BJ (cell line): ENCODE measurements around the gene RAET1E. TPM values are rescaled to one million over a fixed set of nuclear protein-coding genes. Genes with fewer than 3 reads are reported as not detected.

Source experiments
- CTCF ChIA-PET: fragments of 350-600 bp; formaldehyde crosslinking; extraction: SDS; loops from one replicate; lab custom pipeline; 2021; ENCODE audit warnings: antibody characterized with exemption, inconsistent platforms; lab: Yijun Ruan, JAX
- POLR2A ChIA-PET: fragments of 300-600 bp; sonication (Branson Sonifier 250); formaldehyde crosslinking; extraction: SDS; loops from one replicate; lab custom pipeline; 2021; ENCODE audit warnings: antibody characterized with exemption; lab: Charles Lee
- DNase-seq: peaks from one replicate; pipeline ENCODE4 v3.0.0-alpha.2; 2011; ENCODE audit warnings: low read depth
- H3K27me3 ChIP-seq: 2 replicates; pipeline ENCODE4 v1.6.0; 2011; ENCODE audit warnings: low read length; ENCODE audit not compliant: control insufficient read depth, insufficient read depth
- H3K36me3 ChIP-seq: 2 replicates; pipeline ENCODE4 v1.5.1; 2011; ENCODE audit warnings: low read length; ENCODE audit not compliant: control insufficient read depth, insufficient read depth
- H3K4me3 ChIP-seq: 2 replicates; pipeline ENCODE4 v1.5.1; 2011; ENCODE audit warnings: low read depth, mild to moderate bottlenecking, control low read depth, low read length
- CTCF ChIP-seq: IDR thresholded peaks from 2 replicates; pipeline ENCODE4 v1.5.1; 2011; ENCODE audit warnings: low read depth, mild to moderate bottlenecking, control low read depth, inconsistent platforms, low read length, moderate library complexity; ENCODE audit not compliant: insufficient read depth
- polyA plus RNA-seq: library from polyadenylated mRNA; depleted of rRNA; stranded (reverse); fragments of >200 nt; gene quantifications from 2 replicates; pipeline ENCODE4 v1.2.3, GENCODE V29; 2011

RAET1E gene
- polyA plus RNA-seq, 1 experiment = 0.31 TPM

GRCh38 chr6:149941583-149942460, 43.9 kb upstream of the RAET1E start, which contains the start of gene ULBP2:
Gene ULBP2 (plus strand): TSS chr6:149942014. CDS start chr6:149942073, 59 bp downstream.
- peak; percentile 73 for DNase-seq
- Histone ChIP-seq H3K36me3 (no peaks in the 10 kb centered on the region), H3K27me3 (peaks cover 6% of the 10 kb centered on the region), H3K4me3 (peak within 1 kb of the TSS; percentile 88)
- CTCF ChIA-PET = interaction anchor here (1.9 kb wide), 1 partner anchor 75 kb away, joined by 11 read pairs; no protein-coding TSS in a partner anchor
- no peak for TF ChIP-seq CTCF
- POLR2A ChIA-PET = no interaction called here

GRCh38 chr6:149940672-149940982, 42.7 kb upstream of the RAET1E start:
- no peak for TF ChIP-seq CTCF
- DNase-seq = no peak
- H3K4me3 ChIP-seq = no peak overlapping the region
- ChIA-PET POLR2A (no interaction called here), CTCF (interaction anchor here (1.3 to 1.9 kb wide), 2 partner anchors 66 to 76 kb away, joined by 3 to 11 read pairs; no protein-coding TSS in a partner anchor)
- peaks cover 9% of the 10 kb centered on the region for H3K27me3 ChIP-seq
- no peaks in the 10 kb centered on the region for H3K36me3 ChIP-seq

GRCh38 chr6:149939909-149940671, 42.2 kb upstream of the RAET1E start:
- DNase-seq = no peak
- Histone ChIP-seq H3K27me3 (peaks cover 13% of the 10 kb centered on the region), H3K4me3 (no peak overlapping the region), H3K36me3 (no peaks in the 10 kb centered on the region)
- CTCF ChIA-PET = interaction anchor here (1.3 to 1.9 kb wide), 2 partner anchors 67 to 76 kb away, joined by 3 to 11 read pairs; no protein-coding TSS in a partner anchor
- POLR2A ChIA-PET = no interaction called here
- TF ChIP-seq CTCF = no peak

- Histone ChIP-seq H3K36me3 (no peaks in the 10 kb centered on the region), H3K27me3 (peaks cover 15% of the 10 kb centered on the region), H3K4me3 (no peak overlapping the region)
- DNase-seq = no peak
- POLR2A ChIA-PET = no interaction called here
- CTCF ChIA-PET = interaction anchor here (1.1 kb wide), 1 partner anchor 78 kb away, joined by 7 read pairs; no protein-coding TSS in a partner anchor
- TF ChIP-seq CTCF = no peak
Observed at GRCh38 chr6:149939356-149939648, 41.4 kb upstream of the RAET1E start.
